B cell (primary cell): Measurements from ENCODE around the gene FAM43A.

Source experiments
- CTCF ChIP-seq: fragments of 200-600 bp; IDR thresholded peaks from one replicate; pipeline ENCODE4 v1.8.0; 2022; ENCODE audit warnings: antibody characterized with exemption, mild to moderate bottlenecking
- EZH2 ChIP-seq: IDR thresholded peaks from 2 replicates; pipeline ENCODE4 v1.6.1; 2012; ENCODE audit warnings: borderline replicate concordance, low read depth, mild to moderate bottlenecking, moderate library complexity, low read length; ENCODE audit not compliant: insufficient read depth, poor library complexity, severe bottlenecking

GRCh38 chr3:194680888-194681615 lies 4.6 kb upstream of the FAM43A start:
- no peak for TF ChIP-seq CTCF
- TF ChIP-seq EZH2 = no peak
